WTC11 (cell line): Measurements from ENCODE around the gene IGFBP2. TPM values are rescaled to one million over a fixed set of nuclear protein-coding genes. Genes with fewer than 3 reads are reported as not detected.

Source experiments
- ATAC-seq: fragments of 200-7000 bp; cut with Tn5 transposase; 2 replicates; pipeline ENCODE4 v1.10.0; 2021; ENCODE audit warnings: mild to moderate bottlenecking, moderate library complexity
- CTCF ChIA-PET: fragments of 300-600 bp; sonication (Branson Sonifier 250); formaldehyde crosslinking; loops from one replicate; lab custom pipeline; 2021; ENCODE audit warnings: antibody characterized with exemption; lab: Charles Lee
- POLR2A ChIA-PET: fragments of 350-600 bp; sonication (Branson Sonifier 250); formaldehyde crosslinking; loops from one replicate; lab custom pipeline; 2021; ENCODE audit warnings: antibody characterized with exemption; lab: Charles Lee
- DNase-seq: peaks from one replicate; pipeline ENCODE4 v3.0.0; 2021; ENCODE audit warnings: low spot score
- H3K27ac Mint-ChIP-seq: 2 replicates; pipeline ENCODE4 v1.8.0; 2021; ENCODE audit warnings: mixed read lengths
- H3K27me3 Mint-ChIP-seq: 2 replicates; pipeline ENCODE4 v1.8.0; 2021; ENCODE audit warnings: low read depth, mild to moderate bottlenecking, moderate library complexity, mixed read lengths
- H3K36me3 Mint-ChIP-seq: 2 replicates; pipeline ENCODE4 v1.8.0; 2021; ENCODE audit warnings: mixed read lengths
- H3K4me1 Mint-ChIP-seq: 2 replicates; pipeline ENCODE4 v1.8.0; 2022; ENCODE audit warnings: mixed read lengths
- H3K4me3 Mint-ChIP-seq: 2 replicates; pipeline ENCODE4 v1.8.0; 2021; ENCODE audit warnings: mild to moderate bottlenecking, moderate library complexity, mixed read lengths
- H3K9me3 Mint-ChIP-seq: 2 replicates; pipeline ENCODE4 v1.8.0; 2021; ENCODE audit warnings: mixed read lengths
- ATF1 ChIP-seq: sonication (generic); formaldehyde crosslinking; IDR thresholded peaks from 2 replicates; pipeline ENCODE4 v1.8.1; 2023; ENCODE audit warnings: mild to moderate bottlenecking, moderate library complexity, missing genetic modification reagents
- ELF4 ChIP-seq: sonication (generic); formaldehyde crosslinking; IDR thresholded peaks from 2 replicates; pipeline ENCODE4 v1.8.1; 2022; ENCODE audit warnings: low read depth, mild to moderate bottlenecking, moderate library complexity, missing genetic modification reagents
- EMX1 ChIP-seq: fragments of 250-450 bp; sonication (Bioruptor Pico); IDR thresholded peaks from 2 replicates; pipeline ENCODE4 v1.8.0; 2021; ENCODE audit warnings: mild to moderate bottlenecking
- ESRRA ChIP-seq: sonication (generic); formaldehyde crosslinking; IDR thresholded peaks from 2 replicates; pipeline ENCODE4 v1.8.1; 2022; ENCODE audit warnings: mild to moderate bottlenecking, missing genetic modification reagents, borderline replicate concordance
- ETV6 ChIP-seq: sonication (generic); formaldehyde crosslinking; IDR thresholded peaks from 2 replicates; pipeline ENCODE4 v1.8.1; 2022; ENCODE audit warnings: mild to moderate bottlenecking, missing genetic modification reagents
- IRF2 ChIP-seq: sonication (generic); formaldehyde crosslinking; IDR thresholded peaks from 2 replicates; pipeline ENCODE4 v1.8.0; 2022; ENCODE audit warnings: low read depth, missing genetic modification reagents, borderline replicate concordance
- SMAD4 ChIP-seq: sonication (generic); formaldehyde crosslinking; IDR thresholded peaks from 2 replicates; pipeline ENCODE4 v1.8.0; 2022; ENCODE audit warnings: mild to moderate bottlenecking, missing genetic modification reagents
- SP1 ChIP-seq: sonication (generic); formaldehyde crosslinking; conservative IDR thresholded peaks from 2 replicates; pipeline ENCODE4 v1.8.1; 2022; ENCODE audit warnings: missing genetic modification reagents
- TP53 ChIP-seq: sonication (generic); formaldehyde crosslinking; IDR thresholded peaks from 2 replicates; pipeline ENCODE4 v1.8.1; 2023; ENCODE audit warnings: mild to moderate bottlenecking, missing genetic modification reagents
- ZNF219 ChIP-seq: sonication (generic); formaldehyde crosslinking; IDR thresholded peaks from 2 replicates; pipeline ENCODE4 v1.8.0; 2023; ENCODE audit warnings: missing genetic modification reagents, mild to moderate bottlenecking, borderline replicate concordance
- ZNF281 ChIP-seq: sonication (generic); formaldehyde crosslinking; IDR thresholded peaks from 2 replicates; pipeline ENCODE4 v1.8.0; 2023; ENCODE audit warnings: mild to moderate bottlenecking, missing genetic modification reagents
- ZNF425 ChIP-seq: fragments of 250-450 bp; sonication (Bioruptor Pico); conservative IDR thresholded peaks from 2 replicates; pipeline ENCODE4 v1.9.0; 2021; ENCODE audit warnings: mild to moderate bottlenecking
- total RNA-seq: library from RNA; stranded (reverse); gene quantifications from 3 replicates; pipeline ENCODE4 v1.2.3, GENCODE V29; 2021
- TF ChIP-seq, protein P1 (sequence below): sonication (generic); formaldehyde crosslinking; conservative IDR thresholded peaks from 2 replicates; pipeline ENCODE4 v1.8.1; 2022; ENCODE audit warnings: mild to moderate bottlenecking, missing genetic modification reagents
- TF ChIP-seq, protein P2 (sequence below): sonication (generic); formaldehyde crosslinking; IDR thresholded peaks from 2 replicates; pipeline ENCODE4 v1.8.0; 2022; ENCODE audit warnings: mild to moderate bottlenecking, missing genetic modification reagents
- TF ChIP-seq, protein P3 (sequence below): sonication (generic); formaldehyde crosslinking; IDR thresholded peaks from 2 replicates; pipeline ENCODE4 v1.8.1; 2023; ENCODE audit warnings: mild to moderate bottlenecking, missing genetic modification reagents, borderline replicate concordance
- TF ChIP-seq, protein P4 (sequence below): fragments of 250-450 bp; sonication (Bioruptor Pico); IDR thresholded peaks from 2 replicates; pipeline ENCODE4 v1.9.0; 2021; ENCODE audit warnings: mild to moderate bottlenecking

The IGFBP2 gene
- total RNA-seq, 1 experiment from 2014 or later = 514 TPM

GRCh38 chr2:216657980-216658379, 24.8 kb downstream of the IGFBP2 start:
- POLR2A ChIA-PET = no interaction called here
- TF ChIP-seq ESRRA (CRISPR knock-in tag) = no peak
- no peak for TF ChIP-seq SP1 (CRISPR knock-in tag)
- TF ChIP-seq, protein P1, sequence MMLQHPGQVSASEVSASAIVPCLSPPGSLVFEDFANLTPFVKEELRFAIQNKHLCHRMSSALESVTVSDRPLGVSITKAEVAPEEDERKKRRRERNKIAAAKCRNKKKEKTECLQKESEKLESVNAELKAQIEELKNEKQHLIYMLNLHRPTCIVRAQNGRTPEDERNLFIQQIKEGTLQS (CRISPR knock-in tag) = no peak
- no peak for TF ChIP-seq ELF4
- TF ChIP-seq TP53 (CRISPR knock-in tag) = no peak
- TF ChIP-seq, protein P2, sequence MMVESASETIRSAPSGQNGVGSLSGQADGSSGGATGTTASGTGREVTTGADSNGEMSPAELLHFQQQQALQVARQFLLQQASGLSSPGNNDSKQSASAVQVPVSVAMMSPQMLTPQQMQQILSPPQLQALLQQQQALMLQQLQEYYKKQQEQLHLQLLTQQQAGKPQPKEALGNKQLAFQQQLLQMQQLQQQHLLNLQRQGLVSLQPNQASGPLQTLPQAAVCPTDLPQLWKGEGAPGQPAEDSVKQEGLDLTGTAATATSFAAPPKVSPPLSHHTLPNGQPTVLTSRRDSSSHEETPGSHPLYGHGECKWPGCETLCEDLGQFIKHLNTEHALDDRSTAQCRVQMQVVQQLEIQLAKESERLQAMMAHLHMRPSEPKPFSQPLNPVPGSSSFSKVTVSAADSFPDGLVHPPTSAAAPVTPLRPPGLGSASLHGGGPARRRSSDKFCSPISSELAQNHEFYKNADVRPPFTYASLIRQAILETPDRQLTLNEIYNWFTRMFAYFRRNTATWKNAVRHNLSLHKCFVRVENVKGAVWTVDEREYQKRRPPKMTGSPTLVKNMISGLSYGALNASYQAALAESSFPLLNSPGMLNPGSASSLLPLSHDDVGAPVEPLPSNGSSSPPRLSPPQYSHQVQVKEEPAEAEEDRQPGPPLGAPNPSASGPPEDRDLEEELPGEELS = no peak
- TF ChIP-seq SMAD4 (CRISPR knock-in tag) = no peak
- no peak for TF ChIP-seq ETV6 (CRISPR knock-in tag)
- DNase-seq (no peak), ATAC-seq (no peak)
- H3K27ac Mint-ChIP-seq = peak overlapping the region; percentile 7
- CTCF ChIA-PET = interaction anchor here (2.0 to 2.2 kb wide), 2 partner anchors 9 to 139 kb away, joined by 6 read pairs; no protein-coding TSS in a partner anchor
- H3K36me3 Mint-ChIP-seq = peaks cover 70% of the 10 kb centered on the region
- H3K27me3 Mint-ChIP-seq = no peaks in the 10 kb centered on the region
- no peaks in the 10 kb centered on the region for H3K9me3 Mint-ChIP-seq
- peaks cover 52% of the 10 kb centered on the region for H3K4me1 Mint-ChIP-seq
- no peak overlapping the region for H3K4me3 Mint-ChIP-seq

DNA sequence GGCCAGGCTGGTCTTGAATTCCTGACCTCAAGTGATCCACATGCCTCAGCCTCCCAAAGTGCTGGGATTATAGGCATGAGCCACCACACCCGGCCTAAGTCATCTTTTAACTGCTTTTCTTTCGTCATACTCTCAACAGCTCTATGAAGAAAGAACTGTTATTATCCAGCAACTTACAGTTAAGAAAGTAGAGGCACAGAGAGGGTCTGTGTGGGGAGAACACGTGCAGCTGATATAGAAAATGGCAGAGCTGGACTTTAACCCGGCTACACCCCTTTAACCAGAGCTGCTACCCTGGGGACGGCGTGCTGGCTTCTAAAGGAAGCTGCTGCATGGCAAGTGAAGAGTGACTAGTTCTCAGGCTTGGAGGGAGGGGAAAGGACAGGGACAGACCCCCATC, 25.5 kb downstream of the IGFBP2 start:
- Mint-ChIP-seq H3K36me3 (peaks cover 72% of the 10 kb centered on the region), H3K27ac (peak overlapping the region; percentile 80; the same call in 1 of the 2 replicates), H3K9me3 (no peaks in the 10 kb centered on the region), H3K4me1 (peaks cover 52% of the 10 kb centered on the region), H3K4me3 (no peak overlapping the region), H3K27me3 (no peaks in the 10 kb centered on the region)
- TF ChIP-seq, protein P3, sequence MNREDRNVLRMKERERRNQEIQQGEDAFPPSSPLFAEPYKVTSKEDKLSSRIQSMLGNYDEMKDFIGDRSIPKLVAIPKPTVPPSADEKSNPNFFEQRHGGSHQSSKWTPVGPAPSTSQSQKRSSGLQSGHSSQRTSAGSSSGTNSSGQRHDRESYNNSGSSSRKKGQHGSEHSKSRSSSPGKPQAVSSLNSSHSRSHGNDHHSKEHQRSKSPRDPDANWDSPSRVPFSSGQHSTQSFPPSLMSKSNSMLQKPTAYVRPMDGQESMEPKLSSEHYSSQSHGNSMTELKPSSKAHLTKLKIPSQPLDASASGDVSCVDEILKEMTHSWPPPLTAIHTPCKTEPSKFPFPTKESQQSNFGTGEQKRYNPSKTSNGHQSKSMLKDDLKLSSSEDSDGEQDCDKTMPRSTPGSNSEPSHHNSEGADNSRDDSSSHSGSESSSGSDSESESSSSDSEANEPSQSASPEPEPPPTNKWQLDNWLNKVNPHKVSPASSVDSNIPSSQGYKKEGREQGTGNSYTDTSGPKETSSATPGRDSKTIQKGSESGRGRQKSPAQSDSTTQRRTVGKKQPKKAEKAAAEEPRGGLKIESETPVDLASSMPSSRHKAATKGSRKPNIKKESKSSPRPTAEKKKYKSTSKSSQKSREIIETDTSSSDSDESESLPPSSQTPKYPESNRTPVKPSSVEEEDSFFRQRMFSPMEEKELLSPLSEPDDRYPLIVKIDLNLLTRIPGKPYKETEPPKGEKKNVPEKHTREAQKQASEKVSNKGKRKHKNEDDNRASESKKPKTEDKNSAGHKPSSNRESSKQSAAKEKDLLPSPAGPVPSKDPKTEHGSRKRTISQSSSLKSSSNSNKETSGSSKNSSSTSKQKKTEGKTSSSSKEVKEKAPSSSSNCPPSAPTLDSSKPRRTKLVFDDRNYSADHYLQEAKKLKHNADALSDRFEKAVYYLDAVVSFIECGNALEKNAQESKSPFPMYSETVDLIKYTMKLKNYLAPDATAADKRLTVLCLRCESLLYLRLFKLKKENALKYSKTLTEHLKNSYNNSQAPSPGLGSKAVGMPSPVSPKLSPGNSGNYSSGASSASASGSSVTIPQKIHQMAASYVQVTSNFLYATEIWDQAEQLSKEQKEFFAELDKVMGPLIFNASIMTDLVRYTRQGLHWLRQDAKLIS (CRISPR knock-in tag) = no peak
- TF ChIP-seq IRF2 (CRISPR knock-in tag) = no peak
- POLR2A ChIA-PET = no interaction called here
- ATAC-seq (no peak), DNase-seq (no peak)
- CTCF ChIA-PET = interaction anchor here (0.9 to 2.7 kb wide), 2 partner anchors 139 to 442 kb away, joined by 3 to 13 read pairs; no protein-coding TSS in a partner anchor

GRCh38 chr2:216659276-216659675, 26.1 kb downstream of the IGFBP2 start:
- H3K27me3 Mint-ChIP-seq = no peaks in the 10 kb centered on the region
- CTCF ChIA-PET = interaction anchor here (0.9 to 2.7 kb wide), 3 partner anchors 9 to 443 kb away, joined by 3 to 13 read pairs (median 3); no protein-coding TSS in a partner anchor
- DNase-seq (no peak), ATAC-seq (no peak)
- POLR2A ChIA-PET = no interaction called here
- no peaks in the 10 kb centered on the region for H3K9me3 Mint-ChIP-seq
- H3K4me1 Mint-ChIP-seq = peaks cover 52% of the 10 kb centered on the region
- no peak overlapping the region for H3K4me3 Mint-ChIP-seq
- H3K36me3 Mint-ChIP-seq = peaks cover 72% of the 10 kb centered on the region
- H3K27ac Mint-ChIP-seq = peak overlapping the region; percentile 87
- TF ChIP-seq, protein P4, sequence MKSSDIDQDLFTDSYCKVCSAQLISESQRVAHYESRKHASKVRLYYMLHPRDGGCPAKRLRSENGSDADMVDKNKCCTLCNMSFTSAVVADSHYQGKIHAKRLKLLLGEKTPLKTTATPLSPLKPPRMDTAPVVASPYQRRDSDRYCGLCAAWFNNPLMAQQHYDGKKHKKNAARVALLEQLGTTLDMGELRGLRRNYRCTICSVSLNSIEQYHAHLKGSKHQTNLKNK (CRISPR knock-in tag) = no peak
- TF ChIP-seq, protein P3 (CRISPR knock-in tag) = no peak
- no peak for TF ChIP-seq ATF1
- no peak for TF ChIP-seq ZNF281 (CRISPR knock-in tag)
- no peak for TF ChIP-seq EMX1
- TF ChIP-seq ZNF425 = no peak
- no peak for TF ChIP-seq ZNF219 (CRISPR knock-in tag)
- TF ChIP-seq ETV6 (CRISPR knock-in tag) = no peak
